K562 (cell line): ENCODE data around the gene FGF14. TPM values are rescaled to one million over a fixed set of nuclear protein-coding genes. Genes with fewer than 3 reads are reported as not detected.

ENCODE experiments used
- MGA ChIP-seq: fragments of 450-650 bp; IDR thresholded peaks from 2 replicates; pipeline ENCODE4 v1.6.1; 2016; ENCODE audit warnings: mild to moderate bottlenecking, moderate library complexity
- polyA plus RNA-seq, 8 experiments: library from polyadenylated mRNA; depleted of rRNA in 4 of 8; stranded (reverse) in 5 of 8; unstranded in 3 of 8; fragments of >200 nt; fragmentation: Nextera tagmentation in 2 of 8; fragmentation: Illumina TruSeq in 1 of 8; extraction: Ambion mirVana in 2 of 8; extraction: Trizol in 1 of 8; gene quantifications; 2 replicates each; pipeline versions ENCODE4 v1.2.1 to v1.2.3, GENCODE V29; 2011 to 2014; ENCODE audit warnings: inconsistent platforms in 1 of 8, missing spikeins in 1 of 8
- total RNA-seq, 7 experiments: library from RNA; depleted of rRNA in 6 of 7; stranded (reverse); fragments of >200 nt in 6 of 7; fragmentation: Illumina TruSeq in 2 of 7; extraction: Trizol in 2 of 7; gene quantifications; 2 replicates each; pipeline versions ENCODE4 v1.2.1 to v1.2.3, GENCODE V29; 2011 to 2021; ENCODE audit warnings: low replicate concordance in 1 of 7

The FGF14 gene
- total and polyA plus RNA-seq, 9 of the 15 experiments (the other 6 are each of a cell fraction or from before 2014, with no cell fraction given): not detected

- no peak for TF ChIP-seq MGA
Measured at GRCh38 chr13:102197193-102197592, 204.7 kb downstream of the FGF14 start (continued).
